Measurements from ENCODE around the gene FNBP1. TPM values are rescaled to one million over a fixed set of nuclear protein-coding genes. Genes with fewer than 3 reads are reported as not detected.

Gene FNBP1
- total and polyA plus RNA-seq, 4 donors = 16.0 to 94.3 (median 29.5) TPM

DNA sequence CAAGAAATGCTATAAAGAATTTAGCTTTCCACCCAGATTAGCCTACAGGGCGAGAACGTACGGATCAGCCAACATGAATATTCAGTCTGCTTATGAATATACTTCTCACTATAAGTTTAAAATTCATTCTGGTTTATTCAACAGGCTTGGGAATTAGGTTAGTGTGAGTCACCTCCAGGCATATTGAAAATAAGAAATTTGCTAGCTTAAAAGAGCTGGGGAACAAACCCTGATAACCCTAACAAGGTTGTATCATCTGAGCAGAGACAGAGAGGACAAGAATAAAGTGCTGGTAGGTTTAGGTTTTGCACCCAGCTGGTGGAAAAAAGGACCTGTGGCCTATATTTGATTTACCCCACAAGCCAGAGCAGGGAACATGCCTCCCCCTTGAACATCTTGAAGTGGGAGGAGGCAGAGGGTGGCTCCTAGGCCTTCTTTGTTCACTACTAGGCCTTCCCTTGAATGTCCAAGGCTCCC is 12.3 kb downstream of the FNBP1 start:
- Histone ChIP-seq H3K9ac (ENCODE audit: insufficient read depth in 1 of 2, low read length in 2 of 2) (no peak overlapping the region), H3K4me3 (no peak overlapping the region), H3K4me1 (ENCODE audit: control insufficient read depth in 5 of 5, insufficient read depth in 5 of 5, low read length in 5 of 5) (peaks cover 0 to 14% (median 0%) of the 10 kb centered on the region in 5 donors), H3K27ac (ENCODE audit: low read depth in 1 of 2, low read length in 1 of 2) (no peak overlapping the region), H3K27me3 (ENCODE audit: control insufficient read depth in 3 of 3, insufficient read depth in 3 of 3, low read length in 2 of 3) (no peaks in the 10 kb centered on the region), H3K36me3 (ENCODE audit: control insufficient read depth in 4 of 4, insufficient read depth in 4 of 4, low read length in 4 of 4) (no peaks in the 10 kb centered on the region), H3K9me3 (ENCODE audit: control insufficient read depth in 4 of 4, insufficient read depth in 3 of 4, low read length in 3 of 4) (peaks cover 0 to 3% (median 0%) of the 10 kb centered on the region in 4 donors)
- WGBS, 2 donors = 83 to 89% methylated on average over 3 of the region's 3 CpGs
- DNase-seq = no peak
- TF ChIP-seq, protein P1, sequence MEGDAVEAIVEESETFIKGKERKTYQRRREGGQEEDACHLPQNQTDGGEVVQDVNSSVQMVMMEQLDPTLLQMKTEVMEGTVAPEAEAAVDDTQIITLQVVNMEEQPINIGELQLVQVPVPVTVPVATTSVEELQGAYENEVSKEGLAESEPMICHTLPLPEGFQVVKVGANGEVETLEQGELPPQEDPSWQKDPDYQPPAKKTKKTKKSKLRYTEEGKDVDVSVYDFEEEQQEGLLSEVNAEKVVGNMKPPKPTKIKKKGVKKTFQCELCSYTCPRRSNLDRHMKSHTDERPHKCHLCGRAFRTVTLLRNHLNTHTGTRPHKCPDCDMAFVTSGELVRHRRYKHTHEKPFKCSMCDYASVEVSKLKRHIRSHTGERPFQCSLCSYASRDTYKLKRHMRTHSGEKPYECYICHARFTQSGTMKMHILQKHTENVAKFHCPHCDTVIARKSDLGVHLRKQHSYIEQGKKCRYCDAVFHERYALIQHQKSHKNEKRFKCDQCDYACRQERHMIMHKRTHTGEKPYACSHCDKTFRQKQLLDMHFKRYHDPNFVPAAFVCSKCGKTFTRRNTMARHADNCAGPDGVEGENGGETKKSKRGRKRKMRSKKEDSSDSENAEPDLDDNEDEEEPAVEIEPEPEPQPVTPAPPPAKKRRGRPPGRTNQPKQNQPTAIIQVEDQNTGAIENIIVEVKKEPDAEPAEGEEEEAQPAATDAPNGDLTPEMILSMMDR (IDR thresholded peaks at IDR 0.05; ENCODE audit: control extremely low read depth, extremely low read depth) = no peak
- ATAC-seq (ENCODE audit: insufficient read depth, low FRiP score) = no peak

DNA sequence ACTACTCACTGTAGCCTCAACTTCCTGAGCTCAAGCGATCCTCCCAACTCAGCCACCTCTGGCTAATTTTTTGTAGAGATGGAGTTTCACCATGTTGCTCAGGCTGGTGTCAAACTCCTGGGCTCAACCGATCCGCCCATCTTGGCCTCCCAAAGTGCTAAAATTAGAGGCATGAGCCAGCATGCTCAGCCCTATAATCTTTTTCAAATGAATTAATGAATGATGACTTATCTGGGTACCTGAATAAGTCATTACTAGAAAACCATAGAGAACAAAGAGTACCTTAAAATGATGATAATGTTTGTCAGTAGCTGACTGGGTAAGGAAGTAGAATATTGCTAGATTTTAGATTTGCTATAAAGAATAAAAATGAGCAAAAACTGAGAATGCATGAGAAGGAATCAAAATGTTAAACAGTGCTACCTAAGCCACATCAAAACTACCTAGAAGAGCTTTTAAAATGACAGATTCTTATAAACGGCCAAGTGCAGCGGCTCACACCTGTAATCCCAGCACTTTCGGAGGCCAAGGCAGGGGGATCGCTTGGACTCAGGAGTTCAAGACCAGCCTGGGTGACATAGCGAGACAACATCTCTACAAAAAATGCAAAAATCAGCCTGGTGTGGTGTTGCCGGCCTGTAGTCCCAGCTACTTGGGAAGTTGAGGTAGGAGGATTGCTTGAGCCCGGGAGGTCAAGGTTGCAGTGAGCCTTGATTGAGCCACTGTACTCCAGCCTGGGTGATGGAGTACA is 13.6 kb downstream of the FNBP1 start:
- Histone ChIP-seq H3K4me3 (no peak overlapping the region), H3K4me1 (ENCODE audit: control insufficient read depth in 5 of 5, insufficient read depth in 5 of 5, low read length in 5 of 5) (peaks cover 0 to 10% (median 0%) of the 10 kb centered on the region in 5 donors), H3K9ac (ENCODE audit: insufficient read depth in 1 of 2, low read length in 2 of 2) (no peak overlapping the region), H3K27ac (ENCODE audit: low read depth in 1 of 2, low read length in 1 of 2) (no peak overlapping the region), H3K27me3 (ENCODE audit: control insufficient read depth in 3 of 3, insufficient read depth in 3 of 3, low read length in 2 of 3) (no peaks in the 10 kb centered on the region), H3K36me3 (ENCODE audit: control insufficient read depth in 4 of 4, insufficient read depth in 4 of 4, low read length in 4 of 4) (no peaks in the 10 kb centered on the region), H3K9me3 (ENCODE audit: control insufficient read depth in 4 of 4, insufficient read depth in 3 of 4, low read length in 3 of 4) (peaks cover 0 to 3% (median 0%) of the 10 kb centered on the region in 4 donors)
- TF ChIP-seq, protein P1 (IDR thresholded peaks at IDR 0.05; ENCODE audit: control extremely low read depth, extremely low read depth) = no peak
- DNase-seq (no peak), ATAC-seq (ENCODE audit: insufficient read depth, low FRiP score) (no peak)
- 82 to 85% methylated on average over 10 of the region's 10 CpGs for WGBS, 2 donors

DNA sequence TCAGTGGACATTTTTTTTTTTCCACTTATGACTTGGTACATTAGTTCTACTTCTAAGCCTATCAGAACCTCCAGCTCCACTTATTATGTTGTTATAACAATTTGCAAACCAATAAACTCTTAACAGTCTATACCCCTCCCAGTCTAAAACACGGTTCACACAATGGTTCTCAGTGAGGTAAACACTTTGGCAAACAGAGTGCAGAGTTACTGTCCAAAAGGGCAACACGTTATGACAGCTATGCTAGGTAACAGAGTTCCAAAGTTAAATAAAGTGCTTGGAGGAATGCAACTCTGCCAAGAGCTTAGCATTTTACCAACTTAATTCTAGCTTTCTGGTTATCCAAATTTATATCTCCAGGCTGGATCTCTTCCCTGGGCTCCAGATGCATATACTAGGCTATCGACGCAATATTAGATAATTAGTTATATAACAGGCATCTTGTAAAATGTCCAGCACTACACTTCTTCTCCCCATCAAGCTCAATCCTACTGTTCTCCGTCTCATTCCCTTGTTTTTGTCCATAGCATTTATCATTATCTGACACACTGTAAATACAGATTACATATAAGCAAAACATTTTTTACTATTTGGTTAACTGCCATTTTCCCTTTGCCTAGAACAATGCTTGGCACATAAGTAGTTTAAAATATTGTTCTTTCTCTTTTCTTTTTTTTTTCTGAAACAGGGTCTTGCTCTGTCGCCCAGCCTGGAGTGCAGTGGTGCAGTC is 14.3 kb downstream of the FNBP1 start:
- H3K27ac ChIP-seq (ENCODE audit: low read depth in 1 of 2, low read length in 1 of 2) = no peak overlapping the region
- 63 to 82% methylated on average over 6 of the region's 6 CpGs for WGBS, 2 donors
- TF ChIP-seq, protein P1 (IDR thresholded peaks at IDR 0.05; ENCODE audit: control extremely low read depth, extremely low read depth) = no peak
- DNase-seq (no peak), ATAC-seq (ENCODE audit: insufficient read depth, low FRiP score) (no peak)
- peaks cover 0 to 13% (median 0%) of the 10 kb centered on the region in 5 donors for H3K4me1 ChIP-seq (ENCODE audit: control insufficient read depth in 5 of 5, insufficient read depth in 5 of 5, low read length in 5 of 5)
- H3K9ac ChIP-seq (ENCODE audit: insufficient read depth in 1 of 2, low read length in 2 of 2) = no peak overlapping the region
- no peaks in the 10 kb centered on the region for H3K27me3 ChIP-seq (ENCODE audit: control insufficient read depth in 3 of 3, insufficient read depth in 3 of 3, low read length in 2 of 3)
- no peaks in the 10 kb centered on the region for H3K36me3 ChIP-seq (ENCODE audit: control insufficient read depth in 4 of 4, insufficient read depth in 4 of 4, low read length in 4 of 4)
- no peak overlapping the region for H3K4me3 ChIP-seq
- H3K9me3 ChIP-seq (ENCODE audit: control insufficient read depth in 4 of 4, insufficient read depth in 3 of 4, low read length in 3 of 4) = peaks cover 0 to 3% (median 0%) of the 10 kb centered on the region in 4 donors
